HCT116 (cell line): Measurements from ENCODE around the gene BTNL9.

Experiments
- CTCF ChIP-seq, 3 experiments: fragments of 200-600 bp in 1 of 3; sonication (generic) in 1 of 3; IDR thresholded peaks in 2 of 3; conservative IDR thresholded peaks in 1 of 3; 2 replicates each; pipeline ENCODE4 v1.5.1; 2012 to 2017; ENCODE audit warnings: low read depth in 2 of 3, low read length in 2 of 3, antibody characterized with exemption in 1 of 3, borderline replicate concordance in 1 of 3, control low read depth in 1 of 3, mild to moderate bottlenecking in 1 of 3, mixed read lengths in 1 of 3, mixed run types in 1 of 3, moderate library complexity in 1 of 3; ENCODE audit not compliant: insufficient read depth in 1 of 3
- EZH2phosphoT487 ChIP-seq: fragments of 200-600 bp; IDR thresholded peaks from 2 replicates; pipeline ENCODE4 v1.6.1; 2018; ENCODE audit warnings: antibody characterized with exemption, borderline replicate concordance
- FOSL1 ChIP-seq: IDR thresholded peaks from 2 replicates; pipeline ENCODE4 v1.6.1; 2012; ENCODE audit warnings: low read depth
- JUND ChIP-seq: IDR thresholded peaks from 2 replicates; pipeline ENCODE4 v1.6.1; 2012
- MAX ChIP-seq: IDR thresholded peaks from 2 replicates; pipeline ENCODE4 v1.6.1; 2012
- POLR2A ChIP-seq: IDR thresholded peaks from 2 replicates; pipeline ENCODE4 v1.7.0; 2011; ENCODE audit warnings: borderline replicate concordance; ENCODE audit not compliant: insufficient read depth, insufficient read length; ENCODE audit errors: extremely low read depth
- POLR2AphosphoS5 ChIP-seq: IDR thresholded peaks from 2 replicates; pipeline ENCODE4 v1.6.1; 2011; ENCODE audit warnings: mild to moderate bottlenecking, low read depth, low read length, moderate library complexity
- SP1 ChIP-seq: IDR thresholded peaks from 2 replicates; pipeline ENCODE4 v1.6.1; 2012; ENCODE audit warnings: low read depth
- ZNF274 ChIP-seq: fragments of 200-500 bp; sonication (Bioruptor generic); IDR thresholded peaks from 2 replicates; pipeline ENCODE4 v1.6.1; 2014; ENCODE audit warnings: mild to moderate bottlenecking, low read depth, low read length, inconsistent platforms

DNA sequence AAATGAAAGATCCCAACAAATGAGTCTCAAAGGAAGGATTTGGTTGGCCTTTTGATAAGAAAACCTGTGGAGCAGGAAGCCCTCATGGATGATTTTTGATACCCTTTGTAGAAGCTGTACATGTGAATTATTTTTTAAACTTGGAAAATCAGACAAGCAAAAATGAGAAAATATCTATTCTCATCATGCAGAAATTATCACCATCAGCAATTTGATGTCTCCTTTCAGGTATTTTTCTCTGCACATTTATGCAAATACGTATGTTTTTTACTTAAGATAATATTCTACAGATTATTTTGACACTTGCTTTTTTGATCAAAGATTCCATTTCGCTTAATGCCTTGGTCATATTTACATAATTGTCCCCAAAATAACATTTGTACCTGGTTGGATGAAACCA is 7.2 kb downstream of the BTNL9 start:
- no peak for TF ChIP-seq CTCF (IDR thresholded peaks at IDR 0.05 in 2 of 3, conservative IDR thresholded peaks at IDR 0.05 in 1 of 3; ENCODE audit: borderline replicate concordance in 1 of 3, insufficient read depth in 1 of 3, low read depth in 2 of 3, low read length in 2 of 3)
- no peak for TF ChIP-seq POLR2A
- no peak for TF ChIP-seq JUND
- no peak for TF ChIP-seq POLR2AphosphoS5
- no peak for TF ChIP-seq MAX
- no peak for TF ChIP-seq SP1
- no peak for TF ChIP-seq EZH2phosphoT487
- no peak for TF ChIP-seq ZNF274
- no peak for TF ChIP-seq FOSL1
